ENCODE results near the gene ZNF407.

The ZNF407 gene

DNA sequence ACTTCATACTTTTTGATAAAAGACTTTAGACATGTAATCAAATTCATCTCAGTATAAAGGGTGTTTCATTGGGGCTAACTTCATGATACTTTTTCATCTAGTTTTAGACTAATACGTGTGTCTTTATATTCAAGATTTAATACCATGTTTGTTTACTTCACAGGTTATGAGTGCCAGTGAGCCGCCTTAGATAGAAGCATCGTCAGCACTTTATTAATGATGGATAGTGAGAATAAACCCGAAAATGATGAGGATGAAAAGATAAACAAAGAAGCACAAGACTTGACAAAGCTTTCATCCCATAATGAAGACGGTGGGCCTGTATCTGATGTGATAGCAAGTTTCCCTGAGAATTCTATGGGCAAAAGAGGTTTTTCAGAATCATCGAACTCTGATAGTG is 33.1 kb downstream of the ZNF407 start:
- no peaks in the 10 kb centered on the region for H3K9me3 ChIP-seq (ENCODE audit: control insufficient read depth, insufficient read depth, low read depth, low read length)
- TF ChIP-seq ZNF654 (tag by site-specific recombination; IDR thresholded peaks at IDR 0.05; ENCODE audit: low read depth) (no peak), ZBTB8A (tag by site-specific recombination; IDR thresholded peaks at IDR 0.05) (no peak), ZNF747 (tag by site-specific recombination; IDR thresholded peaks at IDR 0.05) (no peak), ZNF830 (tag by site-specific recombination; IDR thresholded peaks at IDR 0.05; ENCODE audit: low read depth) (no peak), ZBTB7A (tag by site-specific recombination; IDR thresholded peaks at IDR 0.05; ENCODE audit: low read depth) (no peak), ZNF174 (tag by site-specific recombination; IDR thresholded peaks at IDR 0.05) (no peak), ZNF140 (tag by site-specific recombination; IDR thresholded peaks at IDR 0.05) (no peak), ZNF701 (tag by site-specific recombination; IDR thresholded peaks at IDR 0.05) (no peak), BCL11A (tag by site-specific recombination; IDR thresholded peaks at IDR 0.05; ENCODE audit: low read depth) (no peak), ZEB2 (tag by site-specific recombination; IDR thresholded peaks at IDR 0.05) (no peak), ZNF341 (tag by site-specific recombination; IDR thresholded peaks at IDR 0.05; ENCODE audit: low read depth) (no peak), ZNF677 (tag by site-specific recombination; IDR thresholded peaks at IDR 0.05) (no peak), ZNF768 (tag by site-specific recombination; IDR thresholded peaks at IDR 0.05) (no peak)
- TF ChIP-seq, protein P1, sequence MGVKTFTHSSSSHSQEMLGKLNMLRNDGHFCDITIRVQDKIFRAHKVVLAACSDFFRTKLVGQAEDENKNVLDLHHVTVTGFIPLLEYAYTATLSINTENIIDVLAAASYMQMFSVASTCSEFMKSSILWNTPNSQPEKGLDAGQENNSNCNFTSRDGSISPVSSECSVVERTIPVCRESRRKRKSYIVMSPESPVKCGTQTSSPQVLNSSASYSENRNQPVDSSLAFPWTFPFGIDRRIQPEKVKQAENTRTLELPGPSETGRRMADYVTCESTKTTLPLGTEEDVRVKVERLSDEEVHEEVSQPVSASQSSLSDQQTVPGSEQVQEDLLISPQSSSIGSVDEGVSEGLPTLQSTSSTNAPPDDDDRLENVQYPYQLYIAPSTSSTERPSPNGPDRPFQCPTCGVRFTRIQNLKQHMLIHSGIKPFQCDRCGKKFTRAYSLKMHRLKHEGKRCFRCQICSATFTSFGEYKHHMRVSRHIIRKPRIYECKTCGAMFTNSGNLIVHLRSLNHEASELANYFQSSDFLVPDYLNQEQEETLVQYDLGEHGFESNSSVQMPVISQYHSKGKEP (tag by site-specific recombination; IDR thresholded peaks at IDR 0.05) = no peak
- TF ChIP-seq, protein P2, sequence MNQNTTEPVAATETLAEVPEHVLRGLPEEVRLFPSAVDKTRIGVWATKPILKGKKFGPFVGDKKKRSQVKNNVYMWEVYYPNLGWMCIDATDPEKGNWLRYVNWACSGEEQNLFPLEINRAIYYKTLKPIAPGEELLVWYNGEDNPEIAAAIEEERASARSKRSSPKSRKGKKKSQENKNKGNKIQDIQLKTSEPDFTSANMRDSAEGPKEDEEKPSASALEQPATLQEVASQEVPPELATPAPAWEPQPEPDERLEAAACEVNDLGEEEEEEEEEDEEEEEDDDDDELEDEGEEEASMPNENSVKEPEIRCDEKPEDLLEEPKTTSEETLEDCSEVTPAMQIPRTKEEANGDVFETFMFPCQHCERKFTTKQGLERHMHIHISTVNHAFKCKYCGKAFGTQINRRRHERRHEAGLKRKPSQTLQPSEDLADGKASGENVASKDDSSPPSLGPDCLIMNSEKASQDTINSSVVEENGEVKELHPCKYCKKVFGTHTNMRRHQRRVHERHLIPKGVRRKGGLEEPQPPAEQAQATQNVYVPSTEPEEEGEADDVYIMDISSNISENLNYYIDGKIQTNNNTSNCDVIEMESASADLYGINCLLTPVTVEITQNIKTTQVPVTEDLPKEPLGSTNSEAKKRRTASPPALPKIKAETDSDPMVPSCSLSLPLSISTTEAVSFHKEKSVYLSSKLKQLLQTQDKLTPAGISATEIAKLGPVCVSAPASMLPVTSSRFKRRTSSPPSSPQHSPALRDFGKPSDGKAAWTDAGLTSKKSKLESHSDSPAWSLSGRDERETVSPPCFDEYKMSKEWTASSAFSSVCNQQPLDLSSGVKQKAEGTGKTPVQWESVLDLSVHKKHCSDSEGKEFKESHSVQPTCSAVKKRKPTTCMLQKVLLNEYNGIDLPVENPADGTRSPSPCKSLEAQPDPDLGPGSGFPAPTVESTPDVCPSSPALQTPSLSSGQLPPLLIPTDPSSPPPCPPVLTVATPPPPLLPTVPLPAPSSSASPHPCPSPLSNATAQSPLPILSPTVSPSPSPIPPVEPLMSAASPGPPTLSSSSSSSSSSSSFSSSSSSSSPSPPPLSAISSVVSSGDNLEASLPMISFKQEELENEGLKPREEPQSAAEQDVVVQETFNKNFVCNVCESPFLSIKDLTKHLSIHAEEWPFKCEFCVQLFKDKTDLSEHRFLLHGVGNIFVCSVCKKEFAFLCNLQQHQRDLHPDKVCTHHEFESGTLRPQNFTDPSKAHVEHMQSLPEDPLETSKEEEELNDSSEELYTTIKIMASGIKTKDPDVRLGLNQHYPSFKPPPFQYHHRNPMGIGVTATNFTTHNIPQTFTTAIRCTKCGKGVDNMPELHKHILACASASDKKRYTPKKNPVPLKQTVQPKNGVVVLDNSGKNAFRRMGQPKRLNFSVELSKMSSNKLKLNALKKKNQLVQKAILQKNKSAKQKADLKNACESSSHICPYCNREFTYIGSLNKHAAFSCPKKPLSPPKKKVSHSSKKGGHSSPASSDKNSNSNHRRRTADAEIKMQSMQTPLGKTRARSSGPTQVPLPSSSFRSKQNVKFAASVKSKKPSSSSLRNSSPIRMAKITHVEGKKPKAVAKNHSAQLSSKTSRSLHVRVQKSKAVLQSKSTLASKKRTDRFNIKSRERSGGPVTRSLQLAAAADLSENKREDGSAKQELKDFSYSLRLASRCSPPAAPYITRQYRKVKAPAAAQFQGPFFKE (tag by site-specific recombination; IDR thresholded peaks at IDR 0.05; ENCODE audit: borderline replicate concordance) = no peak
- H3K36me3 ChIP-seq (ENCODE audit: control insufficient read depth in 2 of 2, insufficient read depth in 1 of 2, low read length in 2 of 2) = peaks cover 0 to 7% of the 10 kb centered on the region in 2 experiments; a peak in 2 of 3 replicates
- CTCF ChIA-PET = no interaction called here
- no peaks in the 10 kb centered on the region for H3K4me1 ChIP-seq (ENCODE audit: control insufficient read depth, insufficient read depth, low read length)
- no peak overlapping the region for H3K27ac ChIP-seq (ENCODE audit: extremely low read depth, low read depth, low read length)
- no peak overlapping the region for H3K4me3 ChIP-seq (ENCODE audit: low read depth, low read length)
- POLR2A ChIA-PET = no interaction called here

DNA sequence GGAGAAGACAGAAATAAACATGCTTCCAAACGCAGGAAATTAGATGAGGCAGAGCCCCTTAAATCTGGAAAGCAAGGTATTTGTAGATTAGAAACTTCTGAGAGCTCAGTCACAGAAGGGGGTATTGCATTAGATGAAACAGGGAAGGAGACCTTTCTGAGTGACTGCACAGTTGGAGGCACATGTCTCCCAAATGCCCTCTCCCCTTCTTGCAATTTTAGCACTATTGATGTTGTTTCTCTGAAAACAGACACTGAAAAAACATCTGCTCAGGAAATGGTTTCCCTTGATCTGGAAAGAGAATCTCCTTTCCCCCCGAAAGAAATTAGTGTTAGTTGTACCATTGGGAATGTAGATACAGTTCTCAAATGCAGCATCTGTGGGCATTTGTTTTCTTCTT is 33.5 kb downstream of the ZNF407 start:
- ChIA-PET CTCF (no interaction called here), POLR2A (no interaction called here)
- Histone ChIP-seq H3K27ac (ENCODE audit: extremely low read depth, low read depth, low read length) (no peak overlapping the region), H3K36me3 (ENCODE audit: control insufficient read depth in 2 of 2, insufficient read depth in 1 of 2, low read length in 2 of 2) (peaks cover 0 to 7% of the 10 kb centered on the region in 2 experiments; a peak in 2 of 3 replicates), H3K4me1 (ENCODE audit: control insufficient read depth, insufficient read depth, low read length) (no peaks in the 10 kb centered on the region), H3K9me3 (ENCODE audit: control insufficient read depth, insufficient read depth, low read depth, low read length) (no peaks in the 10 kb centered on the region), H3K4me3 (ENCODE audit: low read depth, low read length) (no peak overlapping the region)
- TF ChIP-seq ZNF302 (tag by site-specific recombination; IDR thresholded peaks at IDR 0.05; ENCODE audit: low read depth) (no peak), SALL2 (tag by site-specific recombination; IDR thresholded peaks at IDR 0.05; ENCODE audit: borderline replicate concordance) (no peak), ZNF155 (tag by site-specific recombination; IDR thresholded peaks at IDR 0.05) (no peak), ZNF549 (tag by site-specific recombination; IDR thresholded peaks at IDR 0.05) (no peak), ZNF324 (tag by site-specific recombination; IDR thresholded peaks at IDR 0.05) (no peak), ZNF529 (tag by site-specific recombination; IDR thresholded peaks at IDR 0.05; ENCODE audit: insufficient replicate concordance) (no peak), ZNF175 (tag by site-specific recombination; IDR thresholded peaks at IDR 0.05) (no peak), KLF1 (tag by site-specific recombination; IDR thresholded peaks at IDR 0.05) (no peak), ZNF274 (IDR thresholded peaks at IDR 0.05; ENCODE audit: low read length) (no peak), ZNF274 (tag by site-specific recombination; IDR thresholded peaks at IDR 0.05; ENCODE audit: borderline replicate concordance) (no peak), OVOL3 (tag by site-specific recombination; IDR thresholded peaks at IDR 0.05) (no peak), ZBTB17 (tag by site-specific recombination; IDR thresholded peaks at IDR 0.05) (no peak), ZNF624 (tag by site-specific recombination; IDR thresholded peaks at IDR 0.05) (no peak)

Measured in HEK293 (cell line).